Activated T-helper 1 cell treated with Interleukin-2 at 50 U/mL for 16 hours (primary cell): Measurements from ENCODE around the gene FUCA1.

Experiments used
- DNase-seq: peaks from one replicate; pipeline ENCODE4 v3.0.0-alpha.2; 2020; ENCODE audit warnings: low read depth

Gene FUCA1

GRCh38 chr1:23801338-23801748 lies 66.7 kb downstream of the FUCA1 start:
- no peak for DNase-seq

DNA sequence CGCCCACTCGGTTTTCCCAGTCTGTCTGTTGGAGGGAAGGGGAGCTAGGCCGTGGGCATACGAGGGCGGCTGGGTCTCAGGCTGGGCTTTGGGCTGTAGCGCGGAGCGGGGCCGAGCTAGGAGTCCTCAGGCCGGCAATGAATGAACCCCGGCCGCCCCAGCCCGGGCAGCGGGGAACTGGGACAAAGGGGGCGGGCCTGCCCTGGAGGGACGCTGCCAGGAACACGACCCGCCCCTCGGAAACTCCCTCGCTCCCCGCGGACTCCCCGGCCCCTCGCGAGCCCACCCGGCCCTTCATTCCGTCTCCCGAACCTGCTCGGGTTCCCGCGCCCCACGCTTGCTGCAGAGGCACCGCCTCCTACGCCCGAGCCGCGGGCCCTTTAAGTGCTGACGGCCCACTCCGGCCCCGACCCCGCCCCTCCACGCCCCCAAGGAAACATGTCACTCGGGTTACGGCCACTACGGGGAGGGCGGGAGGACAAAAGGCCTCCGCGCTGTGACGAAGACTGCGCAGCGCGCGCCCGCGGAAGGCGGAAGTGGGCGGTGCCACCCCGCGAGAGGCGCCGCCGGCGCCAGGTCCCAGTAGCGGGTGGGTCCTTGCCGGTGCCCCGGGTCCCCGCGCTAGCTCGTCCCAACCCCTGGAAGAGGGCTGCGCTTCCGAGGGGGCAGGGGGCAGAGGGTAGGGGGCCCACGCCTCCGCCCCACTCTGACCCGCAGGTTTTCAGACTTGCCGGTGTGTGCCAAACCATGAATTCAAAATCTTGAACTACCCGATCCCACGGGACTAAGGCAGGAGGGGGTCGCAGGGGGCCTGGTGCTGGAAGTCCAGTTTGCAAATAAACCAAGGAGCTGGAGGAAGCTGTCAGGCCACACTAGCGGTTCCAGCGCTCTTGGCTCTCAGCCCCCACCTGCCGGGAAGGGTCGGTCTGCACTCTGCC lies 67.4 kb downstream of the FUCA1 start, which contains the start of gene GALE:
Gene GALE (minus strand): TSS at position 355 of the 938 bp plus-strand sequence. CDS start 1,747 bp downstream, outside the sequence.
- peak; percentile 97 for DNase-seq

DNA sequence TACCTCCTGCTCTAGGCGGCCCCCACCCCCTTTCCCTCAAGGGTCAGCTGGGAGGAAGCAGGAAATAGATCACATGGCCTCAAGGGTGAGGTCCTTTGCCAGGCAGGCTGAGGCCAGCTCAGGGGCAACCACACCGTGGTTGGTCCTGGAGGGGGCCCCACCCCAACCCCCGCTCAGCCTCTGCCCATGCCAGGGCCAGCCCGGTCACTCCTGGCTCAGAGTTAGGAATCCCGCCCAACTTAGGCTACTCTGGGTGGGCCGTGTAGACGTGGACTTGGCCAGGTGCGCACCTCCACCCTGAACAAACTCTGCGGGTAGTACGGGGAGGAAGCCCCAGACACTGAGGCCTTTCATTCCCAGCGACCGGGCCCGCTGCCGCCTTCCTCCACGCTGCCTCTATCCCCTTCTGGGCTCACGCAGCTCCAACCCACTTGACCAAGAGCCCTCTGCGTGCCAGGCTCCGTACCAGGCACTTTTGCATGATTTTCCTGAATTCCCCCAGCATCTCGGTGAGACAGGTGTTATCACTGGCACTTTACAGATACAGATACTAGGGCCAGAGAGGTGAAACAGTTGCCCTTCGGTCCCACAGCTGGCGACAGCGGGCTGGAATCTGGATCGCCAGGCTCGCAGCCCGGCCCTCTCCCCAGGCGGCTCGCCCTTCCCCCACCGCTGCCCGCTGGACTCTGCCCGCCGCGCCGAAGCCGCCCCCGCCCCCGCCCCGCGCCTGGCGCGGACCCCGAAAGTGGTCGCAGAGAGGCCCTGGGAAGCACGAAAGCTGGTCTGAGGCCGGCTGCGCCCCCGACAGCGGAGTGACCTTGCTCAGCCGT lies 68.3 kb downstream of the FUCA1 start:
- DNase-seq = no peak

DNA sequence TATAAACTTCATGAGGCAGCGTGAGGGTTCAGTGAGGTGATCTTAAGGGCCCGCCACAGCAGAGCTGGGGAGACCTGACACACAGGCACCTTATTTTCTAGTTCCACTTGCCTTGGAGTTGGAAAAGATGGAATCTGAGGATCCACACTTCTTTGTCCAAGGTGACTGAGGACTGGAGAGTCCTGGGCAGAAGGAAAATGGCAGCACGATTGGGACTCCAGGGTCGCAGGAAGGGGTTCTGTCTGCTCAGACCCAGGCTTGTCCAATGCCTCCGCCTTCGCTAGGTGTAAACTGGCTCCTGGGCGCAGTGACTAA lies 68.9 kb downstream of the FUCA1 start:
- DNase-seq = no peak

- no peak for DNase-seq
Observed at GRCh38 chr1:23798662-23799142, 69.4 kb downstream of the FUCA1 start.

- DNase-seq = no peak
Observed at GRCh38 chr1:23797478-23798448, 70.3 kb downstream of the FUCA1 start.

DNA sequence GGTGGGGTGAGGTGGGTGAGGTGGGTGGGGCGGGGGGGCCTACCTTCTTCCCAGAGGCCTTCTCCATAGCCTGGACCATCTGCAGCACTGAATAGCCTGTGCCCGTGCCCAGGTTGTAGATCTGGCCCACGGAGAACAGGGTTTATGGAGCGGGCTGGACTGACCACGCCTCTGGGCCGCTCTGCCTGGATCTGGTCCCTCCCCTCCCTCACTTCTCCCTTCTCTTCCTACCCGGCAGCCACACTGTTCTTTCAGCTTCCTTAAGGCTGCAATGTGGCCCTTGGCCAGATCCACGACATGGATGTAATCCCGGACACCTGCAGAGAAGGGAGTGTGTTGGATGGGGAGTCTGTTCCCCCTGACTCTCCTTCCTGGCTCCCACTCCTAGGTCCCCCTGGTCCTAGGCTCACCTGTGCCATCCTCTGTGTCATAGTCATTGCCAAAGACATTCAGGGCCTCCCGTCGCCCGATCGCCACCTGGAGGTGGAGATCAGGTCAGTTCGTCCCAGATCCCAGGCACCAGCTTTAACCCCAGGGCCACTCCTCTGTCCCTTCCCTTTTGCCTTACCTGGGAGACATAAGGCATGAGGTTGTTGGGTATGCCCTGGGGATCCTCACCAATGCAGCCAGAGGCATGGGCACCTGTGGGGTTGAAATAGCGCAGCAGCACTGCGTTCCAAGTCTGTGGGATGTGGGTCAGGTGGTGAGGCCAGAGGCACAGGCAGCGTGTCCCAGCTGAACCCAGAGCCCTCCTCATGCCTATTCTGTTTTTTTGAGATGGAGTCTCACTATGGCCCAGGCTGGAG lies 71.4 kb downstream of the FUCA1 start:
- no peak for DNase-seq

GRCh38 chr1:23795676-23796465 lies 72.2 kb downstream of the FUCA1 start:
- no peak for DNase-seq
